ENCODE measurements around the gene TP73. TPM values are rescaled to one million over a fixed set of nuclear protein-coding genes. Genes with fewer than 3 reads are reported as not detected.
A peak's percentile ranks its signal among the peaks of the same experiment; 100 is the strongest.
"Not testable (repeated sequence)": the region's sequence is repeated elsewhere in the genome, so short reads cannot be mapped to it uniquely, and the experiment has no call there.

Gene TP73
- total RNA-seq, 2 donors from 2014 or later: 0.06 TPM; not detected in 1

GRCh38 chr1:3616861-3617260 is 35.5 kb upstream of the TP73 start:
- no peak for DNase-seq
- intact Hi-C loops (cut with DNase I): loop anchor here in 1 of 2 donors (5.0 kb wide), 1 partner anchor 55 kb away; no protein-coding TSS in a partner anchor
- ATAC-seq: no peak

- ATAC-seq (no peak), DNase-seq (no peak)
- intact Hi-C loops (cut with DNase I): loop anchor here (2.0 to 5.0 kb wide), 3 partner anchors 53 to 127 kb away; no protein-coding TSS in a partner anchor
These were observed 34.4 kb upstream of the TP73 start for GRCh38 chr1:3617806-3618345.

- ATAC-seq: no peak
- intact Hi-C loops (cut with DNase I): loop anchor here (2.0 to 5.0 kb wide), 3 partner anchors 54 to 128 kb away; no protein-coding TSS in a partner anchor
- DNase-seq: no peak
These were observed 33.8 kb upstream of the TP73 start for GRCh38 chr1:3618531-3618880.

- DNase-seq: peak; percentile 77
- intact Hi-C loops (cut with DNase I): loop anchor here (2.0 to 5.0 kb wide), 3 partner anchors 54 to 128 kb away; no protein-coding TSS in a partner anchor
- ATAC-seq: peak; percentile 72 to 82
These were observed 33.2 kb upstream of the TP73 start for GRCh38 chr1:3618881-3619671.

- intact Hi-C loops (cut with DNase I): loop anchor here in 1 of 2 donors (1.0 kb wide), 1 partner anchor 129 kb away; no protein-coding TSS in a partner anchor
- no peak for DNase-seq
These were observed 31.6 kb upstream of the TP73 start for GRCh38 chr1:3620708-3621107.

GRCh38 chr1:3621151-3621671 is 31.1 kb upstream of the TP73 start:
- ATAC-seq; intact Hi-C loops (cut with DNase I); DNase-seq: not testable (repeated sequence)

More at GRCh38 chr1:3620708-3621107, 31.6 kb upstream of the TP73 start:
- ATAC-seq: no peak

- DNase-seq; intact Hi-C loops (cut with DNase I); ATAC-seq: not testable (repeated sequence)
These were observed 30.2 kb upstream of the TP73 start for GRCh38 chr1:3622102-3622501.

- DNase-seq (no peak), ATAC-seq (no peak)
- intact Hi-C loops (cut with DNase I): no loop called here
These were observed 28.7 kb upstream of the TP73 start for GRCh38 chr1:3623441-3624199.

- intact Hi-C loops (cut with DNase I): no loop called here
- ATAC-seq (peak; percentile 98 to 99), DNase-seq (peak; percentile 98)
These were observed 27.8 kb upstream of the TP73 start, which contains the start of gene TPRG1L for GRCh38 chr1:3624200-3625136. Gene TPRG1L, plus strand, starts transcription at chr1:3625015. Its CDS starts 58 bp downstream, at chr1:3625073.

- intact Hi-C loops (cut with DNase I): no loop called here
- DNase-seq (peak; percentile 50), ATAC-seq (peak; percentile 10 to 21)
These were observed 27.0 kb upstream of the TP73 start for GRCh38 chr1:3625151-3625907.

GRCh38 chr1:3626025-3626424 is 26.3 kb upstream of the TP73 start:
- DNase-seq (no peak), ATAC-seq (no peak)
- intact Hi-C loops (cut with DNase I): no loop called here

GRCh38 chr1:3627515-3628253 is 24.6 kb upstream of the TP73 start:
- no peak for DNase-seq
- no peak for ATAC-seq
- intact Hi-C loops (cut with DNase I): no loop called here

- ATAC-seq (no peak), DNase-seq (no peak)
- intact Hi-C loops (cut with DNase I): no loop called here
These were observed 23.9 kb upstream of the TP73 start for GRCh38 chr1:3628445-3628844.

GRCh38 chr1:3629561-3630160 is 22.7 kb upstream of the TP73 start:
- ATAC-seq (no peak), DNase-seq (no peak)
- intact Hi-C loops (cut with DNase I): no loop called here

GRCh38 chr1:3630161-3630611 is 22.1 kb upstream of the TP73 start:
- intact Hi-C loops (cut with DNase I): no loop called here
- DNase-seq: peak; percentile 10
- ATAC-seq: no peak

- intact Hi-C loops (cut with DNase I): no loop called here
- ATAC-seq (no peak), DNase-seq (no peak)
These were observed 21.4 kb upstream of the TP73 start for GRCh38 chr1:3630914-3631313.

Data from left cardiac atrium (tissue), 4 donors.